ENCODE data around the gene CMSS1. TPM values are rescaled to one million over a fixed set of nuclear protein-coding genes. Genes with fewer than 3 reads are reported as not detected.

The CMSS1 gene
- total RNA-seq, 1 experiment from 2014 or later: 117 TPM

DNA sequence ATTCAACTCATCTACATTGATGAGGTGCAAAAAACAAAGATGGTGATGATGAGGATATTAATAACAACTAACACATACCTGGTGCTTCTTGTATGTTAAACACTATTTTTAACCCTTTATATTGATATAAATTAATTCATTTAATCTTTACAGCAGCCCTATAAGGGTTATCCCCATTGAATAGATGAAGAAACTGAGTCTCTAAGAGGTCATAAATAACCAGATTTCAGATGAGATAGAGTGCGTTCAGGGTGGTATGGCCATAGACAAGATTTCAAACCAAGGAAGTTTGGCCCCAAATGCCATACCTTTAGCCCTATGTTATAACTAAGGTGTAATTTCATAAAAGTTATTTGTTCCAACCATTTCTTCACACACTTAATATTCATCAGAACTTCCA lies 82.6 kb downstream of the CMSS1 start:
- intact Hi-C loops (cut with micrococcal nuclease): loop anchor here (2.0 kb wide), 1 partner anchor 141 kb away; no protein-coding TSS in a partner anchor
- Mint-ChIP-seq H3K27ac (ENCODE audit: low read depth, unreplicated experiment) (no peak overlapping the region), H3K27me3 (ENCODE audit: insufficient read depth, unreplicated experiment) (no peaks in the 10 kb centered on the region), H3K36me3 (ENCODE audit: insufficient read depth, unreplicated experiment) (peaks cover 5% of the 10 kb centered on the region), H3K9me3 (ENCODE audit: unreplicated experiment) (no peaks in the 10 kb centered on the region), H3K4me1 (ENCODE audit: insufficient read depth, unreplicated experiment) (peaks cover 51% of the 10 kb centered on the region), H3K4me3 (ENCODE audit: unreplicated experiment) (no peak overlapping the region)
- CTCF ChIA-PET: no interaction called here
- TF ChIP-seq, protein P1, sequence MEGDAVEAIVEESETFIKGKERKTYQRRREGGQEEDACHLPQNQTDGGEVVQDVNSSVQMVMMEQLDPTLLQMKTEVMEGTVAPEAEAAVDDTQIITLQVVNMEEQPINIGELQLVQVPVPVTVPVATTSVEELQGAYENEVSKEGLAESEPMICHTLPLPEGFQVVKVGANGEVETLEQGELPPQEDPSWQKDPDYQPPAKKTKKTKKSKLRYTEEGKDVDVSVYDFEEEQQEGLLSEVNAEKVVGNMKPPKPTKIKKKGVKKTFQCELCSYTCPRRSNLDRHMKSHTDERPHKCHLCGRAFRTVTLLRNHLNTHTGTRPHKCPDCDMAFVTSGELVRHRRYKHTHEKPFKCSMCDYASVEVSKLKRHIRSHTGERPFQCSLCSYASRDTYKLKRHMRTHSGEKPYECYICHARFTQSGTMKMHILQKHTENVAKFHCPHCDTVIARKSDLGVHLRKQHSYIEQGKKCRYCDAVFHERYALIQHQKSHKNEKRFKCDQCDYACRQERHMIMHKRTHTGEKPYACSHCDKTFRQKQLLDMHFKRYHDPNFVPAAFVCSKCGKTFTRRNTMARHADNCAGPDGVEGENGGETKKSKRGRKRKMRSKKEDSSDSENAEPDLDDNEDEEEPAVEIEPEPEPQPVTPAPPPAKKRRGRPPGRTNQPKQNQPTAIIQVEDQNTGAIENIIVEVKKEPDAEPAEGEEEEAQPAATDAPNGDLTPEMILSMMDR (IDR thresholded peaks at IDR 0.05; ENCODE audit: unreplicated experiment): no peak
- no peak for DNase-seq (ENCODE audit: unreplicated experiment)
- BruUV-seq (replicated peaks): no TSS peak
- POLR2A ChIA-PET: interaction anchor here (0.7 to 3.7 kb wide), 14 partner anchors 8 to 120 kb away, joined by 3 to 17 read pairs (median 4); no protein-coding TSS in a partner anchor

DNA sequence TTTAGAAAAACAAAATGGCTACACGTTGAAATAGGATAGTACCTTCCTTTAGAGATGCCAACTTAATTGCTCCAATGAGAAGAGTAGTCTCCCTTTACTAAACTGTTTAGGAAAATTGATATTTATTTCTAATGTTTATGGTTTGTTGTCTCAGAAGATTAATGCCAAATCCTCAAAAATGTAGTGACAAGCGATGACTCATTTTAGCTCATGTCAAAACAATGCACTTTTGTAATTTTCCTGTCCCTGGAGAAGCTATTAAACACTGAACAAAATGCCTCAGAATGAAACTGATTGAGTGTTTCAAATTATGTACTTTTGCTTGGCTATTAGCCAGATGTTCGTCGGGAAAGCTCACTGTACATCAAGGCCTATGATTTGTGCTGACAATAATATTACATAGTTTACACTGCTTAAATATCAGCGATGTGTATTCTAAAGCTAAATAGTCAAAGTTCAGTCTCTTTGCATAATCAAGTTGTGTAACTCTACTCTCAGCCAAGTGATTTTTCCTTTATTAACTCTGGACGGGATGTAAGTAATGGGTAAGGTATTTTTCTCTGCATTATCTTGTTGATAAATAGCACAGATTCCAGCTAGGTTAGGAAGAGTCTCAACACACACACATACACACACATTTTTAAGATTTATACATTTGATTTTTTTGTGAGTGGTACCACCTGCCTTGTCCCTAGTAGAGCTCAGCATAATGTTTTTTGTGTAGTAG lies 83.7 kb downstream of the CMSS1 start:
- no peaks in the 10 kb centered on the region for H3K9me3 Mint-ChIP-seq (ENCODE audit: unreplicated experiment)
- peak overlapping the region; percentile 61 for H3K4me3 Mint-ChIP-seq (ENCODE audit: unreplicated experiment)
- peaks cover 5% of the 10 kb centered on the region for H3K36me3 Mint-ChIP-seq (ENCODE audit: insufficient read depth, unreplicated experiment)
- peak; percentile 79 for DNase-seq (ENCODE audit: unreplicated experiment)
- no TSS peak for BruUV-seq (replicated peaks)
- intact Hi-C loops (cut with micrococcal nuclease): loop anchor here (2.0 kb wide), 1 partner anchor 139 kb away; no protein-coding TSS in a partner anchor
- peaks cover 42% of the 10 kb centered on the region for H3K4me1 Mint-ChIP-seq (ENCODE audit: insufficient read depth, unreplicated experiment)
- TF ChIP-seq, protein P1 (IDR thresholded peaks at IDR 0.05; ENCODE audit: unreplicated experiment): no peak
- ChIA-PET POLR2A (interaction anchor here (0.6 to 3.9 kb wide), 28 partner anchors 8 to 359 kb away, joined by 3 to 21 read pairs (median 4); partner anchors contain the start of gene TBC1D23), CTCF (interaction anchor here (0.5 to 1.6 kb wide), 6 partner anchors 10 to 414 kb away, joined by 3 to 5 read pairs (median 3); no protein-coding TSS in a partner anchor)
- peak overlapping the region; percentile 93 for H3K27ac Mint-ChIP-seq (ENCODE audit: low read depth, unreplicated experiment)
- H3K27me3 Mint-ChIP-seq (ENCODE audit: insufficient read depth, unreplicated experiment): no peaks in the 10 kb centered on the region

DNA sequence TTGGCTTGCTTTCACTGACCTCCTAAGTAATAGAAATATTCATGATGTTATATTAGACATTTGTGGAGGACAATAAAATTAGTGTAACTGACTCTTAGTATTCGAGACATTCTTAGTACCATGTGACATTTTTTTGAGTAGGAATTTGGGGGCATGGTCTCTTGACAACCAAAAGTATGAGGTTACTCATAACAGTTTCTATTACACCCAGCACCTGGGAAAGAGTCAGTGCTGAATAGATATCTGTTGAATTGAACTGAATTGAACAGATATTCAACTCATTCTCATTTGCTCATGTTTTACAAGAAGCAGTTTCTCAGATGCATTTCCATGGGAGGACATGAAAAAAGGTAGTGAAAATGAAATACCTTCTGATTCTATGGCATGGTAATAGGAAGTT lies 84.4 kb downstream of the CMSS1 start:
- Mint-ChIP-seq H3K9me3 (ENCODE audit: unreplicated experiment) (no peaks in the 10 kb centered on the region), H3K36me3 (ENCODE audit: insufficient read depth, unreplicated experiment) (peaks cover 5% of the 10 kb centered on the region), H3K27ac (ENCODE audit: low read depth, unreplicated experiment) (peak overlapping the region; percentile 93), H3K4me3 (ENCODE audit: unreplicated experiment) (peak overlapping the region; percentile 61), H3K4me1 (ENCODE audit: insufficient read depth, unreplicated experiment) (peaks cover 40% of the 10 kb centered on the region), H3K27me3 (ENCODE audit: insufficient read depth, unreplicated experiment) (no peaks in the 10 kb centered on the region)
- TF ChIP-seq, protein P1 (IDR thresholded peaks at IDR 0.05; ENCODE audit: unreplicated experiment): no peak
- ChIA-PET POLR2A (interaction anchor here (0.6 to 3.9 kb wide), 17 partner anchors 9 to 359 kb away, joined by 3 to 21 read pairs (median 5); partner anchors contain the start of gene TBC1D23), CTCF (interaction anchor here (0.5 to 1.6 kb wide), 3 partner anchors 11 to 173 kb away, joined by 3 to 4 read pairs (median 3); no protein-coding TSS in a partner anchor)
- BruUV-seq (replicated peaks): no TSS peak
- intact Hi-C loops (cut with micrococcal nuclease): no loop called here
- no peak for DNase-seq (ENCODE audit: unreplicated experiment)

DNA sequence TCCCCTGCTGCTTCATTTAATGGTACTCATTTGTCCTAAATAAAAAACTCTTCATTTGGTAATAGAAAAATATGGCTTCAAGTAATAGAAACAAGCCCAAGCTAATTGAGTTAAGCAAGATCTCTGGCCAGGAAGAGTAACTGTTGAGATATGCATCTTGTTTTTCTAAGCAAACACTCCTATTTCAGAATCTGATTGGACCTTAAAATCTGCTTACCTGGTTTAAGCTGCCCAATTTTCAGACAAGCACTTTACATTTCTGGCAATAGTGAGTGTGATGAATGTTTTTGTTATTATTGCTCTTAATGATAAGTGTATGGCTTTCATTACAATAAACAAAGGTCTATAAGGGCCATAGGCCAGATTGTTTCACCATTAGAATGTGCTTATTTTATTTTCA lies 86.2 kb downstream of the CMSS1 start:
- Mint-ChIP-seq H3K9me3 (ENCODE audit: unreplicated experiment) (no peaks in the 10 kb centered on the region), H3K36me3 (ENCODE audit: insufficient read depth, unreplicated experiment) (peaks cover 11% of the 10 kb centered on the region), H3K4me1 (ENCODE audit: insufficient read depth, unreplicated experiment) (peaks cover 45% of the 10 kb centered on the region), H3K27me3 (ENCODE audit: insufficient read depth, unreplicated experiment) (no peaks in the 10 kb centered on the region), H3K4me3 (ENCODE audit: unreplicated experiment) (no peak overlapping the region), H3K27ac (ENCODE audit: low read depth, unreplicated experiment) (peak overlapping the region; percentile 93)
- ChIA-PET POLR2A (interaction anchor here (0.5 to 3.9 kb wide), 17 partner anchors 8 to 357 kb away, joined by 3 to 21 read pairs (median 3); partner anchors contain the start of gene TBC1D23), CTCF (interaction anchor here (0.6 to 0.9 kb wide), 3 partner anchors 11 to 159 kb away, joined by 3 to 6 read pairs (median 4); no protein-coding TSS in a partner anchor)
- BruUV-seq (replicated peaks): no TSS peak
- intact Hi-C loops (cut with micrococcal nuclease): no loop called here
- DNase-seq (ENCODE audit: unreplicated experiment): no peak
- TF ChIP-seq, protein P1 (IDR thresholded peaks at IDR 0.05; ENCODE audit: unreplicated experiment): no peak

Data from MCF 10A (cell line).